ENCODE measurements around the gene LRIG3. TPM values are rescaled to one million over a fixed set of nuclear protein-coding genes. Genes with fewer than 3 reads are reported as not detected.

Gene LRIG3
- total and polyA plus RNA-seq, 2 of the 4 experiments (the other 2 are of a cell fraction): 26.4 to 71.2 TPM

- no CpG with 5 or more reads among the region's 5 CpGs for WGBS, 2 experiments (ENCODE audit: extremely low coverage in 2 of 2, insufficient read length in 1 of 2)
- H2BK120ac ChIP-seq (ENCODE audit: low read depth, low read length): no peak overlapping the region
- 0 out of 2 replicates have a peak, but pooled peaks cover 2% of the 10 kb centered on the region for H3K9me1 ChIP-seq (ENCODE audit: insufficient read depth, low read length)
- H4K5ac ChIP-seq (ENCODE audit: low read depth, low read length): no peak overlapping the region
- H3K14ac ChIP-seq (replicated peaks; ENCODE audit: low read depth, low read length): no peak overlapping the region
- no peak overlapping the region for H3K9ac ChIP-seq (ENCODE audit: low read depth, low read length)
- no peak overlapping the region for H2BK20ac ChIP-seq (ENCODE audit: low read depth, low read length)
- H2BK15ac ChIP-seq (ENCODE audit: low read depth, low read length): no peak overlapping the region
- CTCF ChIA-PET: no interaction called here
- no peaks in the 10 kb centered on the region for H3K4me1 ChIP-seq (ENCODE audit: control insufficient read depth, insufficient read depth, low read length)
- H2AFZ ChIP-seq (replicated peaks; ENCODE audit: low read length, poor library complexity): no peak overlapping the region
- ATAC-seq (ENCODE audit: low read depth) (no peak), DNase-seq (no peak)
- H3K4me3 ChIP-seq (ENCODE audit: insufficient read depth, low read depth, low read length): no peak overlapping the region
- H2BK5ac ChIP-seq (ENCODE audit: low read depth, low read length, poor library complexity, severe bottlenecking): no peak overlapping the region
- H3K18ac ChIP-seq (ENCODE audit: low read depth, low read length): no peak overlapping the region
- H4K8ac ChIP-seq (ENCODE audit: low read depth in 2 of 2, low read length in 2 of 2): no peak overlapping the region
- 0 out of 2 replicates have a peak, but pooled peaks cover 4% of the 10 kb centered on the region for H3K9me3 ChIP-seq (ENCODE audit: control insufficient read depth, insufficient read depth, low read length)
- H3K36me3 ChIP-seq (ENCODE audit: control insufficient read depth, insufficient read depth, low read length): peaks cover 21% of the 10 kb centered on the region
- POLR2A ChIA-PET (ENCODE audit: unreplicated experiment): no interaction called here
- in situ Hi-C loops (cut with MboI; ENCODE audit: low sequenced_read_pairs): no loop called here
- no peak overlapping the region for H3K23ac ChIP-seq (ENCODE audit: low read depth, low read length)
- no peak overlapping the region for H3K4me2 ChIP-seq (ENCODE audit: low read depth, low read length)
- no peak overlapping the region for H2AK5ac ChIP-seq (ENCODE audit: low read depth, low read length)
- H3K27me3 ChIP-seq (ENCODE audit: control insufficient read depth, insufficient read depth, low read length): no peaks in the 10 kb centered on the region
- peaks cover 4% of the 10 kb centered on the region; the same call in 1 of the 2 replicates for H4K20me1 ChIP-seq (ENCODE audit: insufficient read depth, low read length)
- H2AK9ac ChIP-seq (replicated peaks; ENCODE audit: low read depth, low read length, poor library complexity): no peak overlapping the region
- H3K4ac ChIP-seq (ENCODE audit: low read depth, low read length): no peak overlapping the region
- dilution Hi-C loops (cut with HindIII; ENCODE audit: low sequenced_read_pairs, unreplicated experiment): no loop called here
- BruUV-seq (replicated peaks): no TSS peak
- H3K56ac ChIP-seq (ENCODE audit: extremely low read depth, insufficient read depth, low read length): no peak overlapping the region
- H3K27ac ChIP-seq (ENCODE audit: insufficient read depth, low read length): no peak overlapping the region
- intact Hi-C loops (cut with micrococcal nuclease): no loop called here
- H4K91ac ChIP-seq (ENCODE audit: insufficient read depth, low read depth, low read length): no peak overlapping the region
- TF ChIP-seq, protein P1, sequence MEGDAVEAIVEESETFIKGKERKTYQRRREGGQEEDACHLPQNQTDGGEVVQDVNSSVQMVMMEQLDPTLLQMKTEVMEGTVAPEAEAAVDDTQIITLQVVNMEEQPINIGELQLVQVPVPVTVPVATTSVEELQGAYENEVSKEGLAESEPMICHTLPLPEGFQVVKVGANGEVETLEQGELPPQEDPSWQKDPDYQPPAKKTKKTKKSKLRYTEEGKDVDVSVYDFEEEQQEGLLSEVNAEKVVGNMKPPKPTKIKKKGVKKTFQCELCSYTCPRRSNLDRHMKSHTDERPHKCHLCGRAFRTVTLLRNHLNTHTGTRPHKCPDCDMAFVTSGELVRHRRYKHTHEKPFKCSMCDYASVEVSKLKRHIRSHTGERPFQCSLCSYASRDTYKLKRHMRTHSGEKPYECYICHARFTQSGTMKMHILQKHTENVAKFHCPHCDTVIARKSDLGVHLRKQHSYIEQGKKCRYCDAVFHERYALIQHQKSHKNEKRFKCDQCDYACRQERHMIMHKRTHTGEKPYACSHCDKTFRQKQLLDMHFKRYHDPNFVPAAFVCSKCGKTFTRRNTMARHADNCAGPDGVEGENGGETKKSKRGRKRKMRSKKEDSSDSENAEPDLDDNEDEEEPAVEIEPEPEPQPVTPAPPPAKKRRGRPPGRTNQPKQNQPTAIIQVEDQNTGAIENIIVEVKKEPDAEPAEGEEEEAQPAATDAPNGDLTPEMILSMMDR (conservative IDR thresholded peaks at IDR 0.05; ENCODE audit: low read depth, low read length): no peak
- TF ChIP-seq RCOR1 (IDR thresholded peaks at IDR 0.05; ENCODE audit: insufficient replicate concordance, low read length) (no peak), NFE2L2 (IDR thresholded peaks at IDR 0.05; ENCODE audit: low read depth, low read length) (no peak), CEBPB (IDR thresholded peaks at IDR 0.05; ENCODE audit: low read depth, low read length) (no peak), POLR2A (IDR thresholded peaks at IDR 0.05; ENCODE audit: low read depth, low read length) (no peak), CHD1 (IDR thresholded peaks at IDR 0.05; ENCODE audit: low read depth, low read length) (no peak), FOS (IDR thresholded peaks at IDR 0.05; ENCODE audit: low read depth, low read length) (no peak), ELK1 (IDR thresholded peaks at IDR 0.05; ENCODE audit: borderline replicate concordance, low read depth, low read length) (no peak), MAFK (IDR thresholded peaks at IDR 0.05; ENCODE audit: low read depth, low read length) (no peak), RAD21 (IDR thresholded peaks at IDR 0.05; ENCODE audit: low read length) (no peak), BHLHE40 (IDR thresholded peaks at IDR 0.05; ENCODE audit: low read depth, low read length) (no peak)
- H3K79me1 ChIP-seq (ENCODE audit: low read depth in 1 of 2, low read length in 2 of 2): peaks cover 34 to 39% of the 10 kb centered on the region in 2 experiments
These were observed 18.6 kb downstream of the LRIG3 start for GRCh38 chr12:58901664-58902063.
